Measurements from ENCODE around the gene BATF3. TPM values are rescaled to one million over a fixed set of nuclear protein-coding genes. Genes with fewer than 3 reads are reported as not detected.

Gene BATF3
- 7.9 TPM for total RNA-seq

- intact Hi-C loops (cut with DNase I): no loop called here
- peak within 1 kb of the TSS; percentile 81 for H3K27ac ChIP-seq
- H3K4me1 ChIP-seq: peaks cover 21% of the 10 kb centered on the region
- TF ChIP-seq CTCF (IDR thresholded peaks at IDR 0.05) (no peak), POLR2AphosphoS5 (IDR thresholded peaks at IDR 0.05; ENCODE audit: insufficient read depth in 1 of 2, low read depth in 1 of 2) (no peak), POLR2A (IDR thresholded peaks at IDR 0.05) (no peak)
- no peaks in the 10 kb centered on the region for H3K9me3 ChIP-seq
- H3K36me3 ChIP-seq: no peaks in the 10 kb centered on the region
- H3K27me3 ChIP-seq: no peaks in the 10 kb centered on the region
- DNase-seq (ENCODE audit: extremely low spot score in 2 of 2): peak in 1 of 2 donors; percentile 40
- peak within 1 kb of the TSS; percentile 63 to 69 for H3K4me3 ChIP-seq
Observed at GRCh38 chr1:212699625-212700222, at the start of gene BATF3. BATF3 (minus strand) TSS chr1:212699840; CDS start chr1:212699762, 78 bp downstream.

DNA sequence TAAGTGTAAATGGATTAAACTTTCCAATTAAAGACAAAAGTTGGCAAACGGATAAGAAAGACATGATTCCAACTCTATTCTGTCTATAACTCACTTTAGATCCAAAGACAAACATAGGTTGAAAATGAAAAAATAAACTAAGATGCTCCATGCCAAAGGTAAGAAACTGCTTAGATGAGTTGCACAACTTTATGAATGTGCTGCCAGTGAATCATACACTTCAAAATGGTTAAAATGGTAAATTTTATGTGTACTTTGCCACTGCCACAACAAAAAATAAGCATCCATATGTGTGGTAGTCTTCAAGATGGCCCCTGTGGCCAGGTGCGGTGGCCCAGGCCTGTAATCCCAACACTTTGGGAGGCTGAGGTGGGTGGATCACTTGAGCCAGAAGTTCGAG lies 46.9 kb upstream of the BATF3 start:
- Histone ChIP-seq H3K4me3 (no peak overlapping the region), H3K36me3 (no peaks in the 10 kb centered on the region), H3K27ac (no peak overlapping the region), H3K27me3 (no peaks in the 10 kb centered on the region), H3K9me3 (no peaks in the 10 kb centered on the region), H3K4me1 (no peaks in the 10 kb centered on the region)
- no peak for TF ChIP-seq POLR2AphosphoS5 (IDR thresholded peaks at IDR 0.05; ENCODE audit: insufficient read depth in 1 of 2, low read depth in 1 of 2)
- TF ChIP-seq CTCF (IDR thresholded peaks at IDR 0.05): no peak
- TF ChIP-seq POLR2A (IDR thresholded peaks at IDR 0.05): no peak
- DNase-seq (ENCODE audit: extremely low spot score in 2 of 2): no peak
- intact Hi-C loops (cut with DNase I): no loop called here

GRCh38 chr1:212745303-212745702 lies 45.7 kb upstream of the BATF3 start:
- Histone ChIP-seq H3K4me1 (no peaks in the 10 kb centered on the region), H3K27ac (no peak overlapping the region), H3K4me3 (no peak overlapping the region), H3K36me3 (no peaks in the 10 kb centered on the region), H3K27me3 (no peaks in the 10 kb centered on the region), H3K9me3 (no peaks in the 10 kb centered on the region)
- intact Hi-C loops (cut with DNase I): no loop called here
- TF ChIP-seq POLR2A (IDR thresholded peaks at IDR 0.05) (no peak), POLR2AphosphoS5 (IDR thresholded peaks at IDR 0.05; ENCODE audit: insufficient read depth in 1 of 2, low read depth in 1 of 2) (no peak), CTCF (IDR thresholded peaks at IDR 0.05) (no peak)
- DNase-seq (ENCODE audit: extremely low spot score in 2 of 2): no peak

DNA sequence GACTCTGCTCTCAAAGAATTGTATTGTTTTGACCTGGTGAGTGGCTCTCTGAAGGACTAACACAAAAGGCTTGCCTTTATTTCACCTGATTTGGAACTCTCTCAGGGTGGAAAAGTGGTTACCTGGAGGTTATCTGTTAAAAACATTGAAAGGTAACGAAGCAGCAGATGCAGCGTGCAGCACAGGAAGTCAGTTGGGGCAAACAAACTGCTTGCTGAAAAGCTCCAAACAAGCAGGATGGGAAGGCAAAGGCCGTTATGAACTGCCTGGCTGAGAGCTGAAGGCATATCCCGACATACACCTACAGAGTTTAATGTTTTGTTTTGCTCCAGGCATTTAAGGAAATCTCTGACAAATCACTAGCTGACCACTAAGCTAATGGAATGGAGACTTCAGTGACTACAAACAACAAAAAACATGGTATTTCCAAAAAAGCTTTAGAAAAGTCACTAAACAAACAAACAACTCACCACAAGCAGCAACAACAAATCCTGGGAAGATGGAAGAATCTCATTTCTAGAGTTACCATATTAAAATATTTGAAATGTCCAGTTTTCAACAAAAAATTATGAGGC lies 44.3 kb upstream of the BATF3 start:
- intact Hi-C loops (cut with DNase I): no loop called here
- H3K9me3 ChIP-seq: no peaks in the 10 kb centered on the region
- TF ChIP-seq POLR2AphosphoS5 (IDR thresholded peaks at IDR 0.05; ENCODE audit: insufficient read depth in 1 of 2, low read depth in 1 of 2) (no peak), CTCF (IDR thresholded peaks at IDR 0.05) (no peak), POLR2A (IDR thresholded peaks at IDR 0.05) (no peak)
- H3K27ac ChIP-seq: no peak overlapping the region
- no peaks in the 10 kb centered on the region for H3K36me3 ChIP-seq
- H3K4me1 ChIP-seq: no peaks in the 10 kb centered on the region
- DNase-seq (ENCODE audit: extremely low spot score in 2 of 2): no peak
- no peaks in the 10 kb centered on the region for H3K27me3 ChIP-seq
- H3K4me3 ChIP-seq: no peak overlapping the region

DNA sequence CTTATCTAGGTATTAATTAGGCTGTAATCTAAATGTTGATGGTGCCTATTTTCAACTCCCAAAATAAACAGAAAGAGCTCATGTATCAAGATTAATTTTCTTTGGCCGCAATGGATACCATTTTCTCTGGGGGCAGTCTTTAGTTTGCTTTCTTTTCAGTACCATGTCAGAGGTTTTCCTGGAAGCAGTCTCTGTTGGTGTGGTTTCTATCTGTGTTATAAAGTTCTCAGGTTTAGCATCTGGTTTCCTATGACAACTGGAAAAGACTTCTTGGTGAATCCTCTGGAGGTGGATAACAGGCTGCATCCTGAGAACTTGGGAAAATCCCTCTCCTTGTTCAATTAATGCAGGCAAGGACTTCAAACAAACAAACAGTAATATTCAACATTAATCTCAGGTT lies 38.7 kb upstream of the BATF3 start:
- Histone ChIP-seq H3K4me3 (no peak overlapping the region), H3K4me1 (no peaks in the 10 kb centered on the region)
- intact Hi-C loops (cut with DNase I): no loop called here

More for the DNA sequence above, 38.7 kb upstream of the BATF3 start:
- Histone ChIP-seq H3K36me3 (no peaks in the 10 kb centered on the region), H3K27me3 (no peaks in the 10 kb centered on the region), H3K9me3 (no peaks in the 10 kb centered on the region), H3K27ac (no peak overlapping the region)
- no peak for TF ChIP-seq CTCF (IDR thresholded peaks at IDR 0.05)
- no peak for TF ChIP-seq POLR2A (IDR thresholded peaks at IDR 0.05)
- no peak for TF ChIP-seq POLR2AphosphoS5 (IDR thresholded peaks at IDR 0.05; ENCODE audit: insufficient read depth in 1 of 2, low read depth in 1 of 2)
- no peak for DNase-seq (ENCODE audit: extremely low spot score in 2 of 2)

Measured in vagina (tissue), 2 donors.